Stimulated activated CD4-positive, alpha-beta T cell treated with anti-CD3 and anti-CD28 coated beads, Interleukin-4, amount 100 ng/mL, for 48 hours (primary cell): ENCODE data around the gene FAM177A1.
A peak's percentile ranks its signal among the peaks of the same experiment; 100 is the strongest.
"Not testable (repeated sequence)": the region's sequence is repeated elsewhere in the genome, so short reads cannot be mapped to it uniquely, and the experiment has no call there.

Source experiments
- DNase-seq, 2 donors: peaks; one replicate each; pipeline ENCODE4 v3.0.0-alpha.2; 2020; ENCODE audit warnings: low read depth in 2 of 2

FAM177A1 gene

GRCh38 chr14:35061113-35061791, 15.2 kb downstream of the FAM177A1 start:
- not testable (repeated sequence) for DNase-seq

- DNase-seq, result not testable (repeated sequence)
Measured at GRCh38 chr14:35065731-35066130, 19.7 kb downstream of the FAM177A1 start.

GRCh38 chr14:35068238-35069012, 22.4 kb downstream of the FAM177A1 start:
- DNase-seq, result no peak

- no peak for DNase-seq
Measured at GRCh38 chr14:35072226-35072625, 26.2 kb downstream of the FAM177A1 start.

GRCh38 chr14:35073486-35073885, 27.4 kb downstream of the FAM177A1 start:
- DNase-seq, result no peak

GRCh38 chr14:35078082-35078481, 32.0 kb downstream of the FAM177A1 start:
- DNase-seq, result no peak

GRCh38 chr14:35079742-35080141, 33.7 kb downstream of the FAM177A1 start:
- no peak for DNase-seq

- DNase-seq, result no peak
Measured at GRCh38 chr14:35083530-35084150, 37.6 kb downstream of the FAM177A1 start.

- DNase-seq, result no peak
Measured at GRCh38 chr14:35085441-35085840, 39.4 kb downstream of the FAM177A1 start.

- DNase-seq, result no peak
Measured at GRCh38 chr14:35088514-35088913, 42.4 kb downstream of the FAM177A1 start.

- not testable (repeated sequence) for DNase-seq
Measured at GRCh38 chr14:35094645-35095044, 48.6 kb downstream of the FAM177A1 start.

- DNase-seq, result no peak
Measured at GRCh38 chr14:35107866-35108265, 61.8 kb downstream of the FAM177A1 start.

- DNase-seq, result no peak
Measured at GRCh38 chr14:35112641-35113040, 66.6 kb downstream of the FAM177A1 start.

- no peak for DNase-seq
Measured at GRCh38 chr14:35113308-35113950, 67.4 kb downstream of the FAM177A1 start.

GRCh38 chr14:35114036-35114435, 68.0 kb downstream of the FAM177A1 start:
- no peak for DNase-seq

- DNase-seq, result no peak
Measured at GRCh38 chr14:35116242-35116641, 70.2 kb downstream of the FAM177A1 start.

- DNase-seq, result no peak
Measured at GRCh38 chr14:35117112-35117511, 71.0 kb downstream of the FAM177A1 start.

- peak in 1 of 2 donors; percentile 7 for DNase-seq
Measured at GRCh38 chr14:35121026-35121886, 75.2 kb downstream of the FAM177A1 start.

- peak; percentile 74 to 87 for DNase-seq
Measured at GRCh38 chr14:35121887-35122695, 76.0 kb downstream of the FAM177A1 start, which contains the start of the genes PPP2R3C and PRORP. PPP2R3C (minus strand) TSS chr14:35121990; CDS start chr14:35121959, 31 bp downstream. PRORP (plus strand) TSS chr14:35122552; CDS start chr14:35123246, 694 bp downstream.
